HG03521 (cell line): ENCODE measurements around the gene ZNF180.
A peak's percentile ranks its signal among the peaks of the same experiment; 100 is the strongest.
"Not testable (repeated sequence)": the region's sequence is repeated elsewhere in the genome, so short reads cannot be mapped to it uniquely, and the experiment has no call there.

ENCODE experiments used
- ATAC-seq: cut with Tn5 transposase; IDR thresholded peaks from one replicate; pipeline ENCODE4 v1.9.1; 2021; ENCODE audit warnings: mild to moderate bottlenecking, moderate library complexity; ENCODE audit not compliant: unreplicated experiment

The ZNF180 gene

GRCh38 chr19:44499962-44500949, at the start of gene ZNF180:
TSS of gene ZNF180 (minus strand) at chr19:44500522. CDS start at chr19:44497334, 3,188 bp downstream.
- peak; percentile 82 for ATAC-seq

GRCh38 chr19:44549507-44549906, 49.2 kb upstream of the ZNF180 start:
- no peak for ATAC-seq

- ATAC-seq: no peak
Observed at GRCh38 chr19:44548736-44549135, 48.4 kb upstream of the ZNF180 start.

DNA sequence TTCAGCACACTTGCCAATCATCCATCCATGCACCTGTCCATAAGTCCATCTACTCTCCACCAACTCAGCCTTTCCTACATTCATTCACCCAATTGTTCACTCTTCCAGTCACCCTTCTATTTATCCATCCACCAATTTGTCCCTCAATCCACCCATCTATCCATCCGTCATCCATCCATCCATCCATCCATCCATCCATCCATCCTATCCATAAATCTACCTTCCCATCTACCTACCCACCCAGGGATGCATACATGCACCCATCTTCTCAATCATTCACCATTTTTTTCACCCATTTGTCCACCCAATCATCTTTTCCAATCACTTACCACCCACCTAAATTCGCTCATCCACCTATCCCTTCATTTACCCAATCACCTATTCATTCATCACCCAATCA, 43.7 kb upstream of the ZNF180 start:
- no peak for ATAC-seq

- ATAC-seq: no peak
Observed at GRCh38 chr19:44542671-44543070, 42.3 kb upstream of the ZNF180 start.

DNA sequence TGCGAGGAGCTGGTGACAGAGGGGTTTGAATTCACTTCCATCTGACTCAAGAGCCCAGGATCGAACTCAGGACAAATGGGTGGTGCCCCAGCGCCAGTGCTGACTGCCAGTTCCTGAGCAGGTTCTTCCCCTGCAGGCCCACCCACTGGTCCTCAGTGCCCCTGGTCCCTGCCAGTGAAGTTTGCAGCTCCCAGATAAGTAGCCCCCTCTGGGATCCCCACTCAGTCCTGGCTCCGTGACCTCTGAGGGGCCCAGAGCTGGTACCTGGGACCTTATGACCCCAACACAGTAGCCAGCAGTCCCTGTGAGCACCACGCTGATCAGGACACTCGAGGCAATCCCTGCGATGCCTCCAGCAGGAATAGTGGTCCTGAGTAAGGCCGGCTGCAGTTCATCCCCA, 40.4 kb upstream of the ZNF180 start:
- ATAC-seq: no peak

- no peak for ATAC-seq
Observed at GRCh38 chr19:44539991-44540390, 39.7 kb upstream of the ZNF180 start.

GRCh38 chr19:44539236-44539826, 39.0 kb upstream of the ZNF180 start:
- ATAC-seq: no peak

DNA sequence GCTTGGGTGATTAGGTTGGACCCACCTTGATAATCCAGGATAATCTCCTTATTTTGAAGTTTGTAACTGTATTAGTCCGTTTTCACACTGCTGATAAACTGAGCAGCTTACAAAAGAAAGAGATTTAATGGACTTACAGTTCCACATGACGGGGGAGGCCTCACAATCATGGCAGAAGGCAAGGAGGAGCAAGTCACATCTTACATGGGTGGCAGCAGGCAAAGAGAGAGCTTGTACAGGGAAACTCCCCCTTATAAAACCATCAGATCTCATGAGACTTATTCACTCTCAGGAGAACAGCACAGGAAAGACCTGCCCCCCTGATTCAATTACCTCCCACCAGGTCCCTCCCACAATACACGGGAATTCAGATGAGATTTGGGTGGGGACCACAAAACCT, 35.0 kb upstream of the ZNF180 start:
- ATAC-seq: not testable (repeated sequence)

GRCh38 chr19:44532819-44533218, 32.5 kb upstream of the ZNF180 start:
- no peak for ATAC-seq

DNA sequence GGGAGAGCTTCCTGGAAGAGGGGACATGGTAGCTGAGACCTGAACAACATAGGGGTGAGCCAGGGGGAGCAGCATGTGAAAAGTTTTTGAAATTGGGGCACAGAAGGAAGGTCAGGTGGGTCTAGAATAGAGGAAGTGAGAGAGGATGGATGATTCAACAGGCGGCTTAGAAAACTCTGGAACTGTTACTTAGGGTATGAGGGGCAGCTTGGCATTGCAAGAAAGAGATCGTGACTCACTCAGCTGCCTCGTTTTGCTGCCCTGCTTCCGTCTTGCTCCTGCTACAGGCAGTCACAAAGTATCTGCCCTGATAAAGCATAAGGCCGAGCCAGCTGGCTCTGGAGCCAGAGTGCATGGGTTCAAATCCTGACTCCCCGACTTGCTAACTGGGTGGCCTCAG, 30.5 kb upstream of the ZNF180 start:
- no peak for ATAC-seq

GRCh38 chr19:44529536-44529935, 29.2 kb upstream of the ZNF180 start, which contains the start of gene CEACAM20:
TSS of gene CEACAM20 (minus strand) at chr19:44529675. CDS start at chr19:44529509, 166 bp downstream.
- no peak for ATAC-seq

- no peak for ATAC-seq
Observed at GRCh38 chr19:44527554-44527953, 27.2 kb upstream of the ZNF180 start.

DNA sequence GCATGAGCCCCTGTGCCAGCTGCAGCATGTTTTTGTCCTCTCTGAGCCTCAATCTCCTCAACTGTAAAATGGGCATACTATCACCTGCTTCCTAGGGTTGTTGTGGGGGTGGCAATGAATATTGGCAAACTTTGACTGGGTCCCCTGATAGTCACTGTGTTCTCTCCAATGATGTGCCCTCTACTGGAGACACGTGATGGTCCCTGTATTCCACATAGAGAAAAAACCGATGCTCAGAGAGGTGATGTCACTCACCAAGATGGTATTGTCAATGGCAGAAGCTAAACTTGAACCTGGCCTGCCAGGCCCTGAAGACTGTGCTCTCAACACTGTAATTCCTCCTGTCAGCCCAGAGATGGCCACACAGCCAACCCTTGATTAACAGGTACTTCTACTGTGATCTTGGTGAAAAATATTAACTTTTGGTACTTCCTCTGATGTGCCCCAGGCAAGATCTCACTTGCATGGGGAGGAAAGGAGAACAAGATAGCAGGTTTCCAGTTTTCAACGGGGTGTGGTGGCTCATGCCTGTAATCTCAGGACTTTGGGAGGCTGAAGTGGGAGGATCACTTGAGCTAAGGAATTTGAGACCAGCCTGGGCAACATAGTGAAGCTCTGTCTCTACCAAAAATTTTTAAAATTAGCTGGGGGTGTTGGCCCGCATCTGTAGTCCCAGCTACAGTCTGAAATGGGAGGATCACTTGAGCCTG, 25.6 kb upstream of the ZNF180 start:
- no peak for ATAC-seq

- no peak for ATAC-seq
Observed at GRCh38 chr19:44521370-44521769, 21.0 kb upstream of the ZNF180 start.

- no peak for ATAC-seq
Observed at GRCh38 chr19:44517146-44517545, 16.8 kb upstream of the ZNF180 start.

DNA sequence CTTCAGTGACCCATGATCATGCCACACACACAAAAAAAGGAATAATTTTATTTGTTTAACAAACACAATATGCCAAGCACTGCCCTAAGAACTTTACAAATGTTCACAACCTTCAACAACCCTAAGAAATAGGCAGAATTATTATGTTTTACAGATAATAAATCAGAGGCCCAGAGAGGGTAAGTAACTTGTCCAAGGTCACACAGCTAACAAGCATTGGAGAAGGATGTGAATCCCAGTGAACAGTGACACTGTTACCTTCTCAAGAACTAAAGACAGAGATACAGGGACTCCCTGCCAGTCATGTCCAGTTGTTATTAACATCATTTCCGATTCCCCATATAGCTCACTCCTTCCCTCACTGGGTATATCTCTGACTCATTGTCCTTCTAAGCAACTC, 15.6 kb upstream of the ZNF180 start:
- ATAC-seq: no peak

DNA sequence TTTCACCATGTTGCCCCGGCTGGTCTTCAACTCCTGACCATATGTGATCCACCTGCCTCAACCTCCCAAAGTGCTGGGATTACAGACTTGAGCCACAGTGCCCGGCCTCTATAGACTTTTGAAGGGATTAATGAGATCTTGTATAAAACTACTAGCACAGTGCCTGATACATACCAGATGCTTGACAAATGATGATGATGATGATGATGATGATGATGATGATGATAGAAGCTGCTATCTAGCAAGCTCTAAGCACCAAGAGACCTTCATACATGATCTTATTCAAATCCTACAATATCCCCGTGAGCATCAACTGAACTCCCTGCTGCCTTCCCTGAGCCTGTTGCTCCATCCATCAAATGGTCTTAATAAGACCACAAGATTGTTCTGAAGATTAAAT, 14.7 kb upstream of the ZNF180 start:
- ATAC-seq: no peak

GRCh38 chr19:44512326-44513298, 12.3 kb upstream of the ZNF180 start:
- ATAC-seq: no peak

DNA sequence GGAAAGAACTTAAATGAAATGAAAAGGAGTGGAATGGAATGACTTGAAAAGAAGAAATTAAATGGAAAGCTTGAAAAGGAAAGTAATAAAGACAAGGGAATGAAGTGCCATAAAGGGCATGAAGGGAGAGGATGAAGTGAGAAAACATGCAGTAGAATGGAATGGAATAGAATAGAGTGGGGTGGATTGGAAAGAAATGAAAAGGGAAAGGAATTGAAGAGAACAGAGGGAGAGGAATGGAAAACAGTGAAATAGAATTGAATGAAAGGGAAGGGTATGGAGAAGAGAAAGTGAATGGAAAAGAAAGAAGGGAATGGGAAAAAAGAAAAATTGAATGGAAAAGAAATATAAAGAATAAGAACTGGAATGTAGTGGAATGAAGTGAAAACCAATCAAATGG, 9.2 kb upstream of the ZNF180 start:
- ATAC-seq: no peak
